ENCODE measurements around the gene ERMP1. TPM values are rescaled to one million over a fixed set of nuclear protein-coding genes. Genes with fewer than 3 reads are reported as not detected.
"Not testable (repeated sequence)": the region's sequence is repeated elsewhere in the genome, so short reads cannot be mapped to it uniquely, and the experiment has no call there.

Gene ERMP1
- 0.40 and 2.6 TPM in 2 replicates for total RNA-seq (2014; rRNA removed; shearing (Covaris generic); ENCODE audit: low replicate concordance)

GRCh38 chr9:5832538-5833529 lies at the start of gene ERMP1:
Gene ERMP1, minus strand, starts transcription at chr9:5833117. Its CDS starts 90 bp downstream, at chr9:5833027.
- no peaks in the 10 kb centered on the region for H3K9me3 ChIP-seq
- no peaks in the 10 kb centered on the region for H3K36me3 ChIP-seq
- peak within 1 kb of the TSS; percentile 53 for H3K4me3 ChIP-seq
- peak; percentile 73 for DNase-seq
- no peaks in the 10 kb centered on the region for H3K27me3 ChIP-seq

GRCh38 chr9:5882244-5883012 lies 49.5 kb upstream of the ERMP1 start:
- not testable (repeated sequence) for H3K4me3 ChIP-seq, H3K27me3 ChIP-seq, H3K9me3 ChIP-seq, DNase-seq, H3K36me3 ChIP-seq

- Histone ChIP-seq H3K36me3 (no peaks in the 10 kb centered on the region), H3K27me3 (no peaks in the 10 kb centered on the region), H3K9me3 (no peaks in the 10 kb centered on the region), H3K4me3 (no peak overlapping the region)
- no peak for DNase-seq
These were observed 46.7 kb upstream of the ERMP1 start for GRCh38 chr9:5879419-5880181.

GRCh38 chr9:5876711-5877110 lies 43.8 kb upstream of the ERMP1 start:
- Histone ChIP-seq H3K9me3 (no peaks in the 10 kb centered on the region), H3K27me3 (no peaks in the 10 kb centered on the region), H3K4me3 (no peak overlapping the region), H3K36me3 (no peaks in the 10 kb centered on the region)
- DNase-seq, result no peak

GRCh38 chr9:5876026-5876425 lies 43.1 kb upstream of the ERMP1 start:
- DNase-seq, result no peak
- Histone ChIP-seq H3K36me3 (no peaks in the 10 kb centered on the region), H3K27me3 (no peaks in the 10 kb centered on the region), H3K9me3 (no peaks in the 10 kb centered on the region), H3K4me3 (no peak overlapping the region)

- Histone ChIP-seq H3K9me3 (no peaks in the 10 kb centered on the region), H3K4me3 (no peak overlapping the region), H3K27me3 (no peaks in the 10 kb centered on the region), H3K36me3 (no peaks in the 10 kb centered on the region)
- no peak for DNase-seq
These were observed 41.1 kb upstream of the ERMP1 start for GRCh38 chr9:5874048-5874447.

- no peaks in the 10 kb centered on the region for H3K27me3 ChIP-seq
- H3K36me3 ChIP-seq, result no peaks in the 10 kb centered on the region
- no peak overlapping the region for H3K4me3 ChIP-seq
- DNase-seq, result no peak
- no peaks in the 10 kb centered on the region for H3K9me3 ChIP-seq
These were observed 40.5 kb upstream of the ERMP1 start for GRCh38 chr9:5873439-5873838.

- Histone ChIP-seq H3K4me3 (no peak overlapping the region), H3K9me3 (no peaks in the 10 kb centered on the region), H3K36me3 (no peaks in the 10 kb centered on the region), H3K27me3 (no peaks in the 10 kb centered on the region)
- no peak for DNase-seq
These were observed 39.6 kb upstream of the ERMP1 start for GRCh38 chr9:5872511-5872910.

- Histone ChIP-seq H3K4me3 (no peak overlapping the region), H3K27me3 (no peaks in the 10 kb centered on the region), H3K36me3 (no peaks in the 10 kb centered on the region), H3K9me3 (no peaks in the 10 kb centered on the region)
- no peak for DNase-seq
These were observed 38.9 kb upstream of the ERMP1 start for GRCh38 chr9:5871785-5872184.

GRCh38 chr9:5870691-5871090 lies 37.8 kb upstream of the ERMP1 start:
- DNase-seq, result no peak
- H3K9me3 ChIP-seq, result no peaks in the 10 kb centered on the region
- H3K27me3 ChIP-seq, result no peaks in the 10 kb centered on the region
- H3K36me3 ChIP-seq, result no peaks in the 10 kb centered on the region
- H3K4me3 ChIP-seq, result no peak overlapping the region

- DNase-seq, result no peak
- H3K27me3 ChIP-seq, result no peaks in the 10 kb centered on the region
These were observed 37.1 kb upstream of the ERMP1 start for GRCh38 chr9:5870020-5870339.

GRCh38 chr9:5869315-5870019 lies 36.5 kb upstream of the ERMP1 start:
- no peak overlapping the region for H3K4me3 ChIP-seq
- H3K36me3 ChIP-seq, result no peaks in the 10 kb centered on the region
- DNase-seq, result peak; percentile 1
- H3K27me3 ChIP-seq, result no peaks in the 10 kb centered on the region
- no peaks in the 10 kb centered on the region for H3K9me3 ChIP-seq

More at GRCh38 chr9:5870020-5870339, 37.1 kb upstream of the ERMP1 start:
- H3K4me3 ChIP-seq, result no peak overlapping the region
- no peaks in the 10 kb centered on the region for H3K36me3 ChIP-seq
- no peaks in the 10 kb centered on the region for H3K9me3 ChIP-seq

GRCh38 chr9:5868235-5868634 lies 35.3 kb upstream of the ERMP1 start:
- Histone ChIP-seq H3K27me3 (no peaks in the 10 kb centered on the region), H3K4me3 (no peak overlapping the region), H3K9me3 (no peaks in the 10 kb centered on the region), H3K36me3 (no peaks in the 10 kb centered on the region)
- DNase-seq, result no peak

GRCh38 chr9:5866685-5867084 lies 33.8 kb upstream of the ERMP1 start:
- H3K9me3 ChIP-seq, result no peaks in the 10 kb centered on the region
- DNase-seq, result no peak
- no peak overlapping the region for H3K4me3 ChIP-seq
- H3K27me3 ChIP-seq, result no peaks in the 10 kb centered on the region
- H3K36me3 ChIP-seq, result no peaks in the 10 kb centered on the region

GRCh38 chr9:5866272-5866671 lies 33.4 kb upstream of the ERMP1 start:
- H3K27me3 ChIP-seq, result no peaks in the 10 kb centered on the region
- H3K36me3 ChIP-seq, result no peaks in the 10 kb centered on the region
- DNase-seq, result no peak
- H3K4me3 ChIP-seq, result no peak overlapping the region
- H3K9me3 ChIP-seq, result no peaks in the 10 kb centered on the region

- Histone ChIP-seq H3K27me3 (no peaks in the 10 kb centered on the region), H3K4me3 (no peak overlapping the region), H3K9me3 (no peaks in the 10 kb centered on the region), H3K36me3 (no peaks in the 10 kb centered on the region)
- DNase-seq, result no peak
These were observed 31.5 kb upstream of the ERMP1 start for GRCh38 chr9:5864446-5864845.
